Vagina (tissue), 2 donors: ENCODE data around the gene ERCC4. TPM values are rescaled to one million over a fixed set of nuclear protein-coding genes. Genes with fewer than 3 reads are reported as not detected.

Experiments used
- DNase-seq, 2 donors: peaks; one replicate each; pipeline ENCODE4 v3.0.0-alpha.2; 2017; ENCODE audit errors: extremely low spot score in 2 of 2
- H3K27ac ChIP-seq: fragments of 200-600 bp; sonication (generic); one replicate; pipeline ENCODE4 v1.5.1; 2019
- H3K27me3 ChIP-seq: fragments of 200-600 bp; sonication (generic); one replicate; pipeline ENCODE4 v1.5.1; 2019
- H3K36me3 ChIP-seq, 2 donors: fragments of 200-600 bp; sonication (generic); one replicate each; pipeline ENCODE4 v1.5.1; 2017 to 2019
- H3K4me1 ChIP-seq: fragments of 200-600 bp; sonication (generic); one replicate; pipeline ENCODE4 v1.5.1; 2019
- H3K4me3 ChIP-seq, 2 donors: fragments of 200-600 bp; sonication (generic); 1 replicate in 1 of 2; 2 replicates in 1 of 2; pipeline ENCODE4 v1.5.1; 2016 to 2019
- H3K9me3 ChIP-seq: fragments of 200-600 bp; sonication (generic); one replicate; pipeline ENCODE4 v1.5.1; 2019
- POLR2A ChIP-seq, 2 donors: fragments of 450-650 bp; IDR thresholded peaks; one replicate each; pipeline ENCODE4 v1.6.1; 2017; ENCODE audit warnings: antibody characterized with exemption in 2 of 2, mild to moderate bottlenecking in 2 of 2, moderate library complexity in 2 of 2
- POLR2AphosphoS5 ChIP-seq, 2 donors: sonication (generic); formaldehyde crosslinking; IDR thresholded peaks; one replicate each; pipeline ENCODE4 v1.9.0; 2017; ENCODE audit warnings: antibody characterized with exemption in 2 of 2, mild to moderate bottlenecking in 2 of 2, low read depth in 1 of 2; ENCODE audit not compliant: insufficient read depth in 1 of 2
- intact Hi-C: fragments of 100-400 bp; cut with DNase I; formaldehyde crosslinking; loops from one replicate; pipeline ENCODE4 v1.15.1; 2023
- total RNA-seq: library from RNA; depleted of rRNA; stranded (reverse); fragments of >200 nt; gene quantifications from one replicate; pipeline ENCODE4 v1.2.3, GENCODE V29; 2016
- TF ChIP-seq, protein P1 (sequence below), 3 experiments: fragments of 450-650 bp in 2 of 3; fragments of 200-600 bp in 1 of 3; sonication (generic) in 1 of 3; IDR thresholded peaks; one replicate each; pipeline ENCODE4 v1.5.1; 2017 to 2019; ENCODE audit warnings: antibody characterized with exemption in 3 of 3, mild to moderate bottlenecking in 2 of 3, moderate library complexity in 2 of 3

The ERCC4 gene
- total RNA-seq, 1 donor from 2014 or later, result 8.6 TPM

- Histone ChIP-seq H3K4me1 (peaks cover 5% of the 10 kb centered on the region), H3K9me3 (no peaks in the 10 kb centered on the region), H3K36me3 (peaks cover 0 to 18% of the 10 kb centered on the region in 2 donors), H3K4me3 (no peak overlapping the region), H3K27ac (no peak overlapping the region), H3K27me3 (no peaks in the 10 kb centered on the region)
- no peak for DNase-seq
- intact Hi-C loops, result no loop called here
- TF ChIP-seq, protein P1, sequence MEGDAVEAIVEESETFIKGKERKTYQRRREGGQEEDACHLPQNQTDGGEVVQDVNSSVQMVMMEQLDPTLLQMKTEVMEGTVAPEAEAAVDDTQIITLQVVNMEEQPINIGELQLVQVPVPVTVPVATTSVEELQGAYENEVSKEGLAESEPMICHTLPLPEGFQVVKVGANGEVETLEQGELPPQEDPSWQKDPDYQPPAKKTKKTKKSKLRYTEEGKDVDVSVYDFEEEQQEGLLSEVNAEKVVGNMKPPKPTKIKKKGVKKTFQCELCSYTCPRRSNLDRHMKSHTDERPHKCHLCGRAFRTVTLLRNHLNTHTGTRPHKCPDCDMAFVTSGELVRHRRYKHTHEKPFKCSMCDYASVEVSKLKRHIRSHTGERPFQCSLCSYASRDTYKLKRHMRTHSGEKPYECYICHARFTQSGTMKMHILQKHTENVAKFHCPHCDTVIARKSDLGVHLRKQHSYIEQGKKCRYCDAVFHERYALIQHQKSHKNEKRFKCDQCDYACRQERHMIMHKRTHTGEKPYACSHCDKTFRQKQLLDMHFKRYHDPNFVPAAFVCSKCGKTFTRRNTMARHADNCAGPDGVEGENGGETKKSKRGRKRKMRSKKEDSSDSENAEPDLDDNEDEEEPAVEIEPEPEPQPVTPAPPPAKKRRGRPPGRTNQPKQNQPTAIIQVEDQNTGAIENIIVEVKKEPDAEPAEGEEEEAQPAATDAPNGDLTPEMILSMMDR (IDR thresholded peaks at IDR 0.05), result no peak
- no peak for TF ChIP-seq POLR2A (IDR thresholded peaks at IDR 0.05)
- no peak for TF ChIP-seq POLR2AphosphoS5 (IDR thresholded peaks at IDR 0.05; ENCODE audit: insufficient read depth in 1 of 2, low read depth in 1 of 2)
These were observed 6.5 kb downstream of the ERCC4 start for GRCh38 chr16:13926464-13926863.

DNA sequence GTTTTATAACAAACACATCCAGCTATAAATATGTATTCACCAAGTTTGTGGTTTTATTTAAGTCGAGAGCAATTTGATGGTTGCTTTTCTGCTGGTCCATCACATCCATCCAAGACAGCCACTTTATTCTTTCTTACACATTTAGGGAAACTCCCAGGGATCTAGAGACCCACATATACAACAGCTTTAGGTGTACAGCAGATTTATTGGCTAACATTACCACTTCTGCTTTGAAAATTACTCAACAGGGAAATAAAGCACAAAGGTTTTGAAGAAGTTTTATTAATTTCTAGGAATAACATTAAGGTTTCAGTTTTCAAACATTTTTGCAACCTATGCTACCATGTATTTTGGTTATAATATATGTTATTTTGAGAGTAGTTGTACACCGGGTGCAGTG lies 6.9 kb downstream of the ERCC4 start:
- Histone ChIP-seq H3K27ac (no peak overlapping the region), H3K4me1 (peaks cover 5% of the 10 kb centered on the region), H3K36me3 (peaks cover 0 to 18% of the 10 kb centered on the region in 2 donors), H3K4me3 (no peak overlapping the region), H3K9me3 (no peaks in the 10 kb centered on the region), H3K27me3 (no peaks in the 10 kb centered on the region)
- intact Hi-C loops, result no loop called here
- no peak for DNase-seq
- TF ChIP-seq POLR2AphosphoS5 (IDR thresholded peaks at IDR 0.05; ENCODE audit: insufficient read depth in 1 of 2, low read depth in 1 of 2) (no peak), POLR2A (IDR thresholded peaks at IDR 0.05) (no peak)
- TF ChIP-seq, protein P1 (IDR thresholded peaks at IDR 0.05), result no peak

- intact Hi-C loops, result no loop called here
- no peak overlapping the region for H3K27ac ChIP-seq
- H3K36me3 ChIP-seq, result peaks cover 0 to 21% of the 10 kb centered on the region in 2 donors
- no peak for TF ChIP-seq POLR2A (IDR thresholded peaks at IDR 0.05)
- TF ChIP-seq, protein P1 (IDR thresholded peaks at IDR 0.05), result no peak
- no peak for TF ChIP-seq POLR2AphosphoS5 (IDR thresholded peaks at IDR 0.05; ENCODE audit: insufficient read depth in 1 of 2, low read depth in 1 of 2)
- no peak for DNase-seq
- no peak overlapping the region for H3K4me3 ChIP-seq
- no peaks in the 10 kb centered on the region for H3K27me3 ChIP-seq
- H3K4me1 ChIP-seq, result peaks cover 5% of the 10 kb centered on the region
- H3K9me3 ChIP-seq, result no peaks in the 10 kb centered on the region
These were observed 8.7 kb downstream of the ERCC4 start for GRCh38 chr16:13928646-13929045.

DNA sequence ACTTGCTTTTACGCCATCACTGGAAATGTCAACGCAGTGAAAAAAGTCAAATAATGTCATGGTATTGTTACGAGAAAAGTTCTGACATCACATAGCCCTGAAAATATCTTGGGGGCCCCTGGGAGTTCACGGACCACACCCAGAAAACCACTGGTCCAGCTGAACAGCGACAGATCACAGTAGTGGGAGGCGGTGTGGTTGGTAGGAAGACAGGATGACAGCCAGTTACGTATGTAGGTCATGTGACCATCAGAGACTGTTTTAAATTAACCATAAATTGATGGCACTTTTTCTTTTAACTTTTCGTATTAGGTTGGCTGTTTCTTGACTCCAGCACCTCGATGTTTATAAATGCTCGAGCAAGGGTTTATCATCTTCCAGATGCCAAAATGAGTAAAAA lies 11.9 kb downstream of the ERCC4 start:
- Histone ChIP-seq H3K27ac (no peak overlapping the region), H3K4me1 (no peaks in the 10 kb centered on the region), H3K9me3 (no peaks in the 10 kb centered on the region), H3K4me3 (no peak overlapping the region), H3K36me3 (peaks cover 0 to 13% of the 10 kb centered on the region in 2 donors), H3K27me3 (no peaks in the 10 kb centered on the region)
- no peak for DNase-seq
- TF ChIP-seq POLR2AphosphoS5 (IDR thresholded peaks at IDR 0.05; ENCODE audit: insufficient read depth in 1 of 2, low read depth in 1 of 2) (no peak), POLR2A (IDR thresholded peaks at IDR 0.05) (no peak)
- TF ChIP-seq, protein P1 (IDR thresholded peaks at IDR 0.05), result no peak
- intact Hi-C loops, result no loop called here

DNA sequence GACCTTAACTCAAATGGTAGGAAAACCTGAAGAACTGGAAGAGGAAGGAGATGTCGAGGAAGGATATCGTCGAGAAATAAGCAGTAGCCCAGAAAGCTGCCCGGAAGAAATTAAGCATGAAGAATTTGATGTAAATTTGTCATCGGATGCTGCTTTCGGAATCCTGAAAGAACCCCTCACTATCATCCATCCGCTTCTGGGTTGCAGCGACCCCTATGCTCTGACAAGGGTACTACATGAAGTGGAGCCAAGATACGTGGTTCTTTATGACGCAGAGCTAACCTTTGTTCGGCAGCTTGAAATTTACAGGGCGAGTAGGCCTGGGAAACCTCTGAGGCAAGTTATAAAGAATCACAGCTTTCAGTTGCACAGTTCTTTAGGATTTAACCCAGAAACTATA lies 15.5 kb downstream of the ERCC4 start:
- no peak overlapping the region for H3K4me3 ChIP-seq
- H3K27me3 ChIP-seq, result no peaks in the 10 kb centered on the region
- H3K27ac ChIP-seq, result no peak overlapping the region
- TF ChIP-seq, protein P1 (IDR thresholded peaks at IDR 0.05), result no peak
- no peak for TF ChIP-seq POLR2A (IDR thresholded peaks at IDR 0.05)
- no peak for TF ChIP-seq POLR2AphosphoS5 (IDR thresholded peaks at IDR 0.05; ENCODE audit: insufficient read depth in 1 of 2, low read depth in 1 of 2)
- no peaks in the 10 kb centered on the region for H3K4me1 ChIP-seq
- DNase-seq, result no peak
- intact Hi-C loops, result no loop called here
- H3K9me3 ChIP-seq, result no peaks in the 10 kb centered on the region
- H3K36me3 ChIP-seq, result peaks cover 0 to 13% of the 10 kb centered on the region in 2 donors
